ENCODE results near the gene APBB2.
"Not testable (repeated sequence)": the region's sequence is repeated elsewhere in the genome, so short reads cannot be mapped to it uniquely, and the experiment has no call there.

The APBB2 gene

DNA sequence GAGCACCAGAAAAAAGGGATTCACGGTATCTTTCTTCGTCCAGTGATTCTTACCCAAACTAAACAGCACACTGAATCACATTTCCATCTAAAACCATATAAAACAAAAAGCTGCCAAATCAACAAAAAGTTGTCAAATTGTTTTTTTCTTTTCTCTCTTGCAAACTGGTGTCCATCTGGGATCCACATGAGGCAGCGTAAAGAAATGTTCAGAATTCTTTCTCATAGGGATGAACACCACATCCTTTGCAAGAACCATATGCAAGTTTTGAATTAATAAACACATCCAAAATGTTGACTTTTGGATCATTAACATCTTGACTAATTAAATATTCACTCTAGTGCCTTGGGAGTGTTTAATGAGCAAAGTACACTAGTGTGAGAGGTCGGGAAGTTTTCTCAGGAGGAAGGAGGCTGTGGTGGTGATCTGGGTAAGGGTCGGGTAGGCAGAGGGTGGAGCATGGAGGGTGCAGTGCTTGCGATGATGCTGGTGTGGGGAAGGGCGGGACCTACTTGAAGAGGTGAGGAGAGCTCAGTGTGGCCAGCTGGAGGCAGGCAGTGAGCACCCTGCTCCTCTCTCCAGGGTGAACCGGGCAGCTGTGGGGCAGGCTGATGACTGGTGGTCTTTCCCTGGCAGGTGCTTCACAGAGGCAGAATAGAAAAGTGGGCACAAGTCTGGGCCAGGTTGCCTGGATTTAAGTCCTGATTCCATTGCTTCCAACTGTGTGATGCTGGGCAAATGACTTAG, 391.7 kb downstream of the APBB2 start:
- TF ChIP-seq, protein P1, sequence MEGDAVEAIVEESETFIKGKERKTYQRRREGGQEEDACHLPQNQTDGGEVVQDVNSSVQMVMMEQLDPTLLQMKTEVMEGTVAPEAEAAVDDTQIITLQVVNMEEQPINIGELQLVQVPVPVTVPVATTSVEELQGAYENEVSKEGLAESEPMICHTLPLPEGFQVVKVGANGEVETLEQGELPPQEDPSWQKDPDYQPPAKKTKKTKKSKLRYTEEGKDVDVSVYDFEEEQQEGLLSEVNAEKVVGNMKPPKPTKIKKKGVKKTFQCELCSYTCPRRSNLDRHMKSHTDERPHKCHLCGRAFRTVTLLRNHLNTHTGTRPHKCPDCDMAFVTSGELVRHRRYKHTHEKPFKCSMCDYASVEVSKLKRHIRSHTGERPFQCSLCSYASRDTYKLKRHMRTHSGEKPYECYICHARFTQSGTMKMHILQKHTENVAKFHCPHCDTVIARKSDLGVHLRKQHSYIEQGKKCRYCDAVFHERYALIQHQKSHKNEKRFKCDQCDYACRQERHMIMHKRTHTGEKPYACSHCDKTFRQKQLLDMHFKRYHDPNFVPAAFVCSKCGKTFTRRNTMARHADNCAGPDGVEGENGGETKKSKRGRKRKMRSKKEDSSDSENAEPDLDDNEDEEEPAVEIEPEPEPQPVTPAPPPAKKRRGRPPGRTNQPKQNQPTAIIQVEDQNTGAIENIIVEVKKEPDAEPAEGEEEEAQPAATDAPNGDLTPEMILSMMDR (IDR thresholded peaks at IDR 0.05; ENCODE audit: low read depth, low read length, poor library complexity, severe bottlenecking) = no peak
- no peak for TF ChIP-seq EZH2phosphoT487 (IDR thresholded peaks at IDR 0.05; ENCODE audit: borderline replicate concordance, low read length)
- Histone ChIP-seq H3K4me1 (ENCODE audit: control insufficient read depth, low read length) (peaks cover 28% of the 10 kb centered on the region), H3K9me2 (replicated peaks; ENCODE audit: control insufficient read depth, low read length) (no peaks in the 10 kb centered on the region), H3K4me2 (ENCODE audit: low read length) (no peak overlapping the region), H3K79me2 (ENCODE audit: control insufficient read depth, low read length) (no peaks in the 10 kb centered on the region), H3K27me3 (ENCODE audit: control insufficient read depth, low read length) (no peaks in the 10 kb centered on the region), H3F3A (ENCODE audit: control insufficient read depth, insufficient read depth) (no peaks in the 10 kb centered on the region), H4K20me1 (ENCODE audit: control insufficient read depth, insufficient read depth, low read depth, low read length) (no peaks in the 10 kb centered on the region), H3K36me3 (ENCODE audit: control insufficient read depth, low read length) (peaks cover 49% of the 10 kb centered on the region), H3K4me3 (ENCODE audit: low read length) (no peak overlapping the region), H3K27ac (ENCODE audit: low read depth, low read length) (no peak overlapping the region), H3K9me3 (ENCODE audit: control insufficient read depth, insufficient read depth, low read length) (no peaks in the 10 kb centered on the region)

DNA sequence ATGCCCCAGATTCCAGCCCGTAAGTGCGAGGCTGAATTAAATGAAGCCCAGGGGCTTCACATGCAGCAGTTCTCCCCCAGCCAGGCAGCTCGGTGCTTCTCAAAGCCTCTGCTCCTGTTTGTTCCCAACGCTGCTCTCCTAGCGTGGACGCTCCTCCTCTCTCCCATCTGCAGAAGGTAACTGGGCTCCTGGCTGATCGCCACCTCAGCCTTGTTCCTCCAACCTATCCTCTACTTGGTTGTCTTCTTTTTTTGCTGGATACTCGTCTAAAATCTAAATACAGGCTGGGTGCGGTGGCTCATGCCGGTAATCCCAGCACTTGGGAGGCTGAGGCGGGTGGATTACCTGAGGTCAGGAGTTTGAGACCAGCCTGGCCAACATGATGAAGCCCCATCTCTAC, 394.2 kb downstream of the APBB2 start:
- no peaks in the 10 kb centered on the region for H3K9me3 ChIP-seq (ENCODE audit: control insufficient read depth, insufficient read depth, low read length)
- H3K27ac ChIP-seq (ENCODE audit: low read depth, low read length) = no peak overlapping the region
- no peak overlapping the region for H3K4me3 ChIP-seq (ENCODE audit: low read length)
- no peak overlapping the region for H3K4me2 ChIP-seq (ENCODE audit: low read length)
- no peaks in the 10 kb centered on the region for H3F3A ChIP-seq (ENCODE audit: control insufficient read depth, insufficient read depth)
- H3K9me2 ChIP-seq (replicated peaks; ENCODE audit: control insufficient read depth, low read length) = no peaks in the 10 kb centered on the region
- TF ChIP-seq, protein P1 (IDR thresholded peaks at IDR 0.05; ENCODE audit: low read depth, low read length, poor library complexity, severe bottlenecking) = no peak
- TF ChIP-seq EZH2phosphoT487 (IDR thresholded peaks at IDR 0.05; ENCODE audit: borderline replicate concordance, low read length) = no peak
- H3K4me1 ChIP-seq (ENCODE audit: control insufficient read depth, low read length) = peaks cover 11% of the 10 kb centered on the region
- H4K20me1 ChIP-seq (ENCODE audit: control insufficient read depth, insufficient read depth, low read depth, low read length) = no peaks in the 10 kb centered on the region
- H3K36me3 ChIP-seq (ENCODE audit: control insufficient read depth, low read length) = peaks cover 41% of the 10 kb centered on the region
- H3K79me2 ChIP-seq (ENCODE audit: control insufficient read depth, low read length) = no peaks in the 10 kb centered on the region
- H3K27me3 ChIP-seq (ENCODE audit: control insufficient read depth, low read length) = no peaks in the 10 kb centered on the region

DNA sequence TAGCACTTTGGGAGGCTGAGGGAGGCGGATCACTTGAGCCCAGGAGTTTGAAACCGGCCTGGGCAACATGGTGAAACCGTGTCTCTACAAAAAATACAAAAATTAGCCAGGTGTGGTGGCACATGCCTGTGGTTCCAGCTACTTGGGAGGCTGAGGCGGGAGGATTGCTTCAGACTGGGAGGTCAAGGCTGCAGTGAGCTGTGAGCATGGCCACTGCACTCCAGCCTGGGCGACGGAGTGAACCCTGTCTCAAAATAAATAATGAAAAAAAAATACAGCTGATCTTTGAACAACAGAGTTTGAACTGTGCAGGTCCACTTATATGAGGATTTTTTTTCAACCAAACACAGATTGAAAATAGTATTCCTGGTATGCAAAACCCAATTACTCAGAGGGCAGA, 397.2 kb downstream of the APBB2 start:
- H3K4me2 ChIP-seq (ENCODE audit: low read length); H3K27ac ChIP-seq (ENCODE audit: low read depth, low read length): not testable (repeated sequence)
- peaks cover 29% of the 10 kb centered on the region for H3K36me3 ChIP-seq (ENCODE audit: control insufficient read depth, low read length)

DNA sequence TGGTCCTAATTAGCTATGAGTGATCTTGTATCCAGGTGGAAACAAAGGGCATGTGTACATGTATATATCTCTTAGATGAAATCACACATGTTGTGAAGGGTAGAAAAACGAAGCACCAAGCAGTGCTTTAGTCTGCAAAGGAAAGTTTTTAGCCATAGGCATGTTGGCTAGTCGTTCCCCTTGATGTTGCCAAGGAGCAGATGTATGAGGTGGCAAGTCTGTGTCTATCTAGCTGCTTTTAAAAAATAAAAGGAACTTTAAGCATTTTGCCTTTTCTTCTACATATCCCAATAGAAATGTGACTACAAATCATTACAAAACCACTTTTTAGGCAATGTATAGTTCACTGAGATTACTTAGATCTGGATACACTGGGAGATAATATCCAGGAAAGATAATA, 401.5 kb downstream of the APBB2 start:
- Histone ChIP-seq H3F3A (ENCODE audit: control insufficient read depth, insufficient read depth) (no peaks in the 10 kb centered on the region), H3K4me2 (ENCODE audit: low read length) (no peak overlapping the region), H3K27ac (ENCODE audit: low read depth, low read length) (no peak overlapping the region), H3K4me1 (ENCODE audit: control insufficient read depth, low read length) (no peaks in the 10 kb centered on the region), H3K79me2 (ENCODE audit: control insufficient read depth, low read length) (no peaks in the 10 kb centered on the region), H3K9me3 (ENCODE audit: control insufficient read depth, insufficient read depth, low read length) (no peaks in the 10 kb centered on the region), H3K4me3 (ENCODE audit: low read length) (no peak overlapping the region), H3K9me2 (replicated peaks; ENCODE audit: control insufficient read depth, low read length) (no peaks in the 10 kb centered on the region), H3K27me3 (ENCODE audit: control insufficient read depth, low read length) (no peaks in the 10 kb centered on the region), H4K20me1 (ENCODE audit: control insufficient read depth, insufficient read depth, low read depth, low read length) (no peaks in the 10 kb centered on the region), H3K36me3 (ENCODE audit: control insufficient read depth, low read length) (peaks cover 19% of the 10 kb centered on the region)
- TF ChIP-seq, protein P1 (IDR thresholded peaks at IDR 0.05; ENCODE audit: low read depth, low read length, poor library complexity, severe bottlenecking) = no peak
- no peak for TF ChIP-seq EZH2phosphoT487 (IDR thresholded peaks at IDR 0.05; ENCODE audit: borderline replicate concordance, low read length)

More for the DNA sequence above, 397.2 kb downstream of the APBB2 start:
- H3K9me2 ChIP-seq (replicated peaks; ENCODE audit: control insufficient read depth, low read length); H3K4me1 ChIP-seq (ENCODE audit: control insufficient read depth, low read length); H3K79me2 ChIP-seq (ENCODE audit: control insufficient read depth, low read length); H3K4me3 ChIP-seq (ENCODE audit: low read length); H3K9me3 ChIP-seq (ENCODE audit: control insufficient read depth, insufficient read depth, low read length); H3K27me3 ChIP-seq (ENCODE audit: control insufficient read depth, low read length); H4K20me1 ChIP-seq (ENCODE audit: control insufficient read depth, insufficient read depth, low read depth, low read length); H3F3A ChIP-seq (ENCODE audit: control insufficient read depth, insufficient read depth): not testable (repeated sequence)

Data from DOHH2 (cell line).